ENCODE data around the gene LYPD3. TPM values are rescaled to one million over a fixed set of nuclear protein-coding genes. Genes with fewer than 3 reads are reported as not detected.

Gene LYPD3
- total RNA-seq, 1 experiment from 2014 or later, result 1.8 TPM

- no peak overlapping the region for H3T11ph ChIP-seq (ENCODE audit: low read length)
- H3K4me2 ChIP-seq (ENCODE audit: insufficient read depth, insufficient read length, low read length), result no peak overlapping the region
- no peak overlapping the region for H3K18ac ChIP-seq (ENCODE audit: insufficient read length, low read depth, low read length)
- Mint-ChIP-seq H3K4me3 (no peak overlapping the region), H3K4me1 (peaks cover 0 to 6% of the 10 kb centered on the region in 2 experiments; a peak in 2 of 4 replicates), H3K9me3 (peaks cover 0 to 36% of the 10 kb centered on the region in 2 experiments; a peak in 3 of 5 replicates), H3K27me3 (ENCODE audit: low read depth) (peaks cover 2% of the 10 kb centered on the region; the same call in 1 of the 2 replicates), H3K36me3 (ENCODE audit: insufficient read depth in 1 of 3, low read depth in 3 of 3) (no peaks in the 10 kb centered on the region), H3K27ac (no peak overlapping the region)
- H3K4me1 ChIP-seq (ENCODE audit: insufficient read depth, low read length), result no peaks in the 10 kb centered on the region
- H2BK20ac ChIP-seq (ENCODE audit: low read depth, low read length, poor library complexity, severe bottlenecking), result no peak overlapping the region
- H2BK120ac ChIP-seq (ENCODE audit: low read depth, low read length, poor library complexity, severe bottlenecking), result no peak overlapping the region
- no peak overlapping the region for H3K4ac ChIP-seq (ENCODE audit: low read depth, low read length)
- no peak overlapping the region for H4K8ac ChIP-seq (replicated peaks; ENCODE audit: insufficient read length, low read depth, low read length)
- no peak overlapping the region for H2BK12ac ChIP-seq (ENCODE audit: insufficient read length, low read depth, low read length)
- H3K56ac ChIP-seq (ENCODE audit: insufficient read length, low read depth, low read length), result no peak overlapping the region
- no peak overlapping the region for H4K91ac ChIP-seq (ENCODE audit: insufficient read length, low read depth, low read length)
- H4K20me1 ChIP-seq (ENCODE audit: control insufficient read depth, insufficient read depth, insufficient read length), result no peaks in the 10 kb centered on the region
- no peaks in the 10 kb centered on the region for H3K9me3 ChIP-seq (ENCODE audit: control insufficient read depth, low read depth, low read length)
- no peak for DNase-seq
- no peaks in the 10 kb centered on the region for H3K23me2 ChIP-seq (ENCODE audit: insufficient read length, low read depth, low read length, poor library complexity, severe bottlenecking)
- no peaks in the 10 kb centered on the region for H3K79me1 ChIP-seq (ENCODE audit: insufficient read depth, low read depth, low read length, poor library complexity, severe bottlenecking)
- H3K27me3 ChIP-seq (ENCODE audit: insufficient read depth, low read length), result no peaks in the 10 kb centered on the region
- TF ChIP-seq CTCF (conservative IDR thresholded peaks at IDR 0.05), result no peak
- H3K27ac ChIP-seq (ENCODE audit: insufficient read length, low read depth, low read length), result no peak overlapping the region
- H3K9ac ChIP-seq (ENCODE audit: extremely low read depth, insufficient read length, low read length), result no peak overlapping the region
- H4K5ac ChIP-seq (ENCODE audit: insufficient read length, low read depth, low read length), result no peak overlapping the region
- no peak overlapping the region for H2BK15ac ChIP-seq (ENCODE audit: low read depth, low read length)
- no peak overlapping the region for H2AFZ ChIP-seq (ENCODE audit: low read length)
- H3K23ac ChIP-seq (ENCODE audit: insufficient read length, low read depth, low read length), result no peak overlapping the region
- H2BK5ac ChIP-seq (ENCODE audit: insufficient read length, low read length), result no peak overlapping the region
- H3K14ac ChIP-seq (ENCODE audit: insufficient read depth, low read length), result no peak overlapping the region
- no peak overlapping the region for H2AK5ac ChIP-seq (ENCODE audit: insufficient read length, low read length)
- WGBS (ENCODE audit: extremely low coverage, insufficient read length, low lambda C conversion rate), result no CpG with 5 or more reads among the region's 7 CpGs
- no peaks in the 10 kb centered on the region for H3K79me2 ChIP-seq (ENCODE audit: insufficient read depth, low read length)
These were observed 36.0 kb downstream of the LYPD3 start for GRCh38 chr19:43429395-43429794.

Measured in H9 (cell line).